Esophagus muscularis mucosa (tissue), 4 donors: Measurements from ENCODE around the gene LSMEM2. TPM values are rescaled to one million over a fixed set of nuclear protein-coding genes. Genes with fewer than 3 reads are reported as not detected.

Experiments used
- DNase-seq: peaks from one replicate; pipeline ENCODE4 v3.0.0-alpha.2; 2017; ENCODE audit errors: extremely low spot score
- H3K27ac ChIP-seq, 4 donors: fragments of 200-600 bp; sonication (generic); replicated peaks in 1 of 4; 1 replicate in 3 of 4; 2 replicates in 1 of 4; pipeline ENCODE4 v1.5.1; 2016 to 2019; ENCODE audit warnings: mild to moderate bottlenecking in 1 of 4
- H3K27me3 ChIP-seq, 4 donors: fragments of 200-600 bp; sonication (generic); one replicate each; pipeline versions ENCODE4 v1.5.1 to v1.6.0; 2016 to 2019
- H3K36me3 ChIP-seq, 4 donors: fragments of 200-600 bp; sonication (generic); one replicate each; pipeline ENCODE4 v1.5.1; 2016 to 2019
- H3K4me1 ChIP-seq, 4 donors: fragments of 200-600 bp; sonication (generic); one replicate each; pipeline ENCODE4 v1.5.1; 2016 to 2019
- H3K4me3 ChIP-seq, 4 donors: fragments of 200-600 bp; sonication (generic); 1 replicate in 2 of 4; 2 replicates in 2 of 4; pipeline ENCODE4 v1.5.1; 2016 to 2019; ENCODE audit warnings: mild to moderate bottlenecking in 4 of 4, moderate library complexity in 1 of 4
- H3K9me3 ChIP-seq, 4 donors: fragments of 200-600 bp; sonication (generic); 1 replicate in 3 of 4; 2 replicates in 1 of 4; pipeline ENCODE4 v1.5.1; 2016 to 2019
- EP300 ChIP-seq: sonication (generic); formaldehyde crosslinking; IDR thresholded peaks from one replicate; pipeline ENCODE4 v1.6.1; 2017; ENCODE audit warnings: antibody characterized with exemption
- POLR2A ChIP-seq: fragments of 450-650 bp; IDR thresholded peaks from one replicate; pipeline ENCODE4 v1.6.1; 2017; ENCODE audit warnings: antibody characterized with exemption, moderate library complexity, mild to moderate bottlenecking, low read depth
- POLR2AphosphoS5 ChIP-seq, 2 donors: sonication (generic); formaldehyde crosslinking; IDR thresholded peaks; one replicate each; pipeline ENCODE4 v1.6.1; 2017; ENCODE audit warnings: antibody characterized with exemption in 2 of 2
- WGBS: methylation state at CpG from one replicate; pipeline ENCODE4 v1.1.5; 2018; 5-methylcytosine and 5-hydroxymethylcytosine counted together
- intact Hi-C: fragments of 100-400 bp; cut with DNase I; formaldehyde crosslinking; loops from one replicate; pipeline ENCODE4 v1.15.1; 2023
- total RNA-seq, 4 donors: library from RNA; depleted of rRNA; stranded (reverse); fragments of >200 nt; gene quantifications; one replicate each; pipeline versions ENCODE4 v1.1.0 to v1.2.1, GENCODE V29; 2016
- TF ChIP-seq, protein P1 (sequence below), 3 experiments: fragments of 200-600 bp in 2 of 3; fragments of 450-650 bp in 1 of 3; sonication (generic) in 2 of 3; IDR thresholded peaks; one replicate each; pipeline ENCODE4 v1.5.1; 2017 to 2019; ENCODE audit warnings: antibody characterized with exemption in 3 of 3, mild to moderate bottlenecking in 2 of 3, moderate library complexity in 1 of 3

Gene LSMEM2
- total RNA-seq, 4 donors from 2014 or later, result not detected

DNA sequence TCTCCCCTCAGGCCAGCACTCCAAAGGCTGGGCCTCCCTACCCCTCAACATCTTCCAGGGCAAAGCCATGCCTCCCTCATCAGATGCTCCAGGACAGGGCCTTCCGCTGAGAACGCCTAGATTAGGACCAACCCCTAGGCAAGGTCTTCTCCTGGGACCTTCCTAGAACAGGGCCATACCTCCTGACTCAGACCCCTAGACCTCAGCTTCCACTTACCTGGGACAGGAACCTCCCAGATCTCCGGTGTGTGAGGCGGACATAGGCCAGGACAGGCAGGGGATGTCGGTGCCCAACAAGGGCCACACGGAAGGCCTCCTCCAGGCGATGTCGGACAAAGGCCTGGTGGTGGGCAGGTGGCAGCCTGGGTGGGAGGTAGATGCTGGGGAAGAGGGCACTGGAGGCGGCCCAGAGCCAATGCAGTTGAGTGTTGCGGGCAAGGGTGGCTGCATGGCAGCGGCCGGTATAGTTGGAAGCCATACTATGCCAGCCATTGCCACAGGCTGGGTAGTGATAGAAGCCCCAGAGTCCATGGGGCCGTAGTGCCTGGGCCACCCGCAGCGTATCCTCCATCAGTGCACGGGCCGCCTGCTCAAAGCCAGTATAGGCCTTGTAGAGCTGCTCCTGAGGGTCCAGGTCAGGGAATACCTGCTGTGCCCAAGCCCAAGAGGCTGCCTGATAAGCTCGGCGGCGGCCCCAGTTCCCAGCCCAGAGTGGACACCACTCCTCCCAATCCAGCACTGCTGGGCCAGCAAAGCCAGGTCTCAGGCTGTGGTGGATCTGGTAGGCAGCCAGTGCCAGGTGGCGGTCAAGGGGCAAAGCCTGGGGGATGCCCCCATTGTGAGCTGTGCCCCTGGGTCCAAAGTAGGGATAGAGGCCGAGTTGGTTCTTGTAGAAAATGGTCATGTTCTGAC, 15.9 kb downstream of the LSMEM2 start:
- TF ChIP-seq EP300, result no peak
- TF ChIP-seq, protein P1, sequence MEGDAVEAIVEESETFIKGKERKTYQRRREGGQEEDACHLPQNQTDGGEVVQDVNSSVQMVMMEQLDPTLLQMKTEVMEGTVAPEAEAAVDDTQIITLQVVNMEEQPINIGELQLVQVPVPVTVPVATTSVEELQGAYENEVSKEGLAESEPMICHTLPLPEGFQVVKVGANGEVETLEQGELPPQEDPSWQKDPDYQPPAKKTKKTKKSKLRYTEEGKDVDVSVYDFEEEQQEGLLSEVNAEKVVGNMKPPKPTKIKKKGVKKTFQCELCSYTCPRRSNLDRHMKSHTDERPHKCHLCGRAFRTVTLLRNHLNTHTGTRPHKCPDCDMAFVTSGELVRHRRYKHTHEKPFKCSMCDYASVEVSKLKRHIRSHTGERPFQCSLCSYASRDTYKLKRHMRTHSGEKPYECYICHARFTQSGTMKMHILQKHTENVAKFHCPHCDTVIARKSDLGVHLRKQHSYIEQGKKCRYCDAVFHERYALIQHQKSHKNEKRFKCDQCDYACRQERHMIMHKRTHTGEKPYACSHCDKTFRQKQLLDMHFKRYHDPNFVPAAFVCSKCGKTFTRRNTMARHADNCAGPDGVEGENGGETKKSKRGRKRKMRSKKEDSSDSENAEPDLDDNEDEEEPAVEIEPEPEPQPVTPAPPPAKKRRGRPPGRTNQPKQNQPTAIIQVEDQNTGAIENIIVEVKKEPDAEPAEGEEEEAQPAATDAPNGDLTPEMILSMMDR (IDR thresholded peaks at IDR 0.05), result no peak
- TF ChIP-seq POLR2AphosphoS5 (IDR thresholded peaks at IDR 0.05), result no peak
- no peak for TF ChIP-seq POLR2A
- intact Hi-C loops, result no loop called here
- Histone ChIP-seq H3K4me1 (peaks cover 33 to 55% (median 44%) of the 10 kb centered on the region in 4 donors), H3K4me3 (no peak overlapping the region), H3K27me3 (no peaks in the 10 kb centered on the region), H3K27ac (no peak overlapping the region), H3K9me3 (no peaks in the 10 kb centered on the region), H3K36me3 (peaks cover 8 to 17% (median 9%) of the 10 kb centered on the region in 4 donors)
- DNase-seq, result no peak
- 92% methylated on average over 22 of the region's 22 CpGs for WGBS

DNA sequence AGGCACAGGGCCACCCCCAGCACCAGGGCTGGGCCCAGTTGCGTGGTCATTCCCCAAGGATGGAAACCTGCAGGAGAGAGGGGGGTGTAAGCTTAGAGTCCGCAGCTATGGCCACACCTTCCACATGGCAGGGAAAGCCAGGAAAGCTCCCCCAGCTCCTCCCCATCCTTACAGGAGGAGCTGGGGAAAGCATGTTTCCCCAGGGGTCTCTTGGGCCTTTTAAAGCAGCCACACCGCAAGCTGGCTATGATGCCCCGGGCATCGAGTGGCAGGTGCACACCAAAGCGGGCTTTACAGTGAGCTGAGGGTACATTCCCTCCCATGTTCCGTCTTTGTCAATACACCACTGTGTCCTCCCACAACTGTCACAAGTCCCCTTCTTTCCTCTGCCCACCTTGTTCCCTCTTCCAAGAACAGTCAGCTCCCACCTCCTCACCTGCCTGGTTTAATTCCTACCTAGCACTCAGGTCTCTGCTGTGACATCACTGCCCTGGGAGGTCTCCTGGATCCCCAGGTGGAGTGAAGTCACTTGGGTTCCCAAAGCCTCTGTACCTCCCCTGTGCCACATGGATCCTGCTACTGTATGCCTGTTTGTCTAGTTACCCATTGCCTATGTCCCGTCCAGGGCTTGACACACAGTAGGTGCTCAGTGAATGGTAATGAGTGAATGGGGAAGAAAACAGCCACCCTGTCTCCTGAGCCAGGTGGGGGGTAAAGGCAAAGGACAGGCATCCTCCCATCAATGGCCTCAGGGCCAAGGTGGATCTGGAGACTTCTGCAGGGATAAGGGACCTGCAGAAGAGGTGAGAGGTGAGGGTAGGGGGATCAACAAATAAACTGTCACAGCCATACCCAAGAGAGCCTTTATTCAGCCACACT, 16.9 kb downstream of the LSMEM2 start:
- Histone ChIP-seq H3K9me3 (no peaks in the 10 kb centered on the region), H3K4me3 (no peak overlapping the region), H3K4me1 (peaks cover 40 to 55% (median 47%) of the 10 kb centered on the region in 4 donors), H3K27me3 (no peaks in the 10 kb centered on the region), H3K36me3 (peaks cover 0 to 9% (median 0%) of the 10 kb centered on the region in 4 donors), H3K27ac (no peak overlapping the region)
- intact Hi-C loops, result no loop called here
- TF ChIP-seq POLR2AphosphoS5 (IDR thresholded peaks at IDR 0.05), result no peak
- no peak for TF ChIP-seq POLR2A
- TF ChIP-seq EP300, result no peak
- TF ChIP-seq, protein P1 (IDR thresholded peaks at IDR 0.05), result no peak
- DNase-seq, result no peak
- WGBS, result 82% methylated on average over 6 of the region's 8 CpGs

DNA sequence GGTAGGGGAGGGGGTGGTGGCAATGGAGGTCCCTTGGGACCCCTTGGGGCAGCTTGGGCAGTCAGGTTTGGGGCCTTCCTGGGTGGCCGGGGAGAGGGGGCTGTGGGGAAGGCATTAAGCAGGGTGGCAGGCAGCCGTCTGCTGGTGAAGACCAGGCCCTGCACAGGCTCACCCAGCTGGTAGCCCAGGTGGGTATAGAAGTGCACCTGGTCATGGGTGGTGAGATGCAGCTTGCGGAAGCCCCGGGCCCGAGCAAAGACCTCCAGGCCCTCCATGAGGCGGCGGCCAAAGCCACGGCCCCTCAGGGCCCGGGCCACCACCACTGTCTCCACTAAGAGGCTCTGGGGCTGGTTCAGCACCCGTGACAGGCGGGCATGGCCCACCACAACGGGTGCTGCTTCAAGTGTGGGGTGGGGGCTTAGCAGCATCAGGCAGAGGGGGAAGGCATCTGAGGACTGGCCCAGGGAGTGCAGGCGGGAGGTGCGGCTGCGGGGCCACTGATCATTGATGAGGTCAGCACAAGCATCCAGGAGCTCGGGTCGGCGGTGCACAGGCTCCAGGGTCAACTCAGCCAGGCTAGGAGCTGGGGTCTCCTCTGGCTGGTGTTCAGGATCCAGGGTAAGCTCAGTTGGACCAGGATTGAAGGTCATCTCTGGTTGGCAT, 18.0 kb downstream of the LSMEM2 start:
- intact Hi-C loops, result no loop called here
- H3K4me1 ChIP-seq, result peaks cover 35 to 49% (median 43%) of the 10 kb centered on the region in 4 donors
- TF ChIP-seq, protein P1 (IDR thresholded peaks at IDR 0.05), result no peak
- TF ChIP-seq POLR2A (no peak), EP300 (no peak), POLR2AphosphoS5 (IDR thresholded peaks at IDR 0.05) (no peak)
- no peaks in the 10 kb centered on the region for H3K27me3 ChIP-seq
- DNase-seq, result no peak
- H3K9me3 ChIP-seq, result no peaks in the 10 kb centered on the region
- H3K27ac ChIP-seq, result no peak overlapping the region
- 95% methylated on average over 7 of the region's 18 CpGs for WGBS
- no peak overlapping the region for H3K4me3 ChIP-seq
- H3K36me3 ChIP-seq, result peaks cover 0 to 9% (median 0%) of the 10 kb centered on the region in 4 donors

DNA sequence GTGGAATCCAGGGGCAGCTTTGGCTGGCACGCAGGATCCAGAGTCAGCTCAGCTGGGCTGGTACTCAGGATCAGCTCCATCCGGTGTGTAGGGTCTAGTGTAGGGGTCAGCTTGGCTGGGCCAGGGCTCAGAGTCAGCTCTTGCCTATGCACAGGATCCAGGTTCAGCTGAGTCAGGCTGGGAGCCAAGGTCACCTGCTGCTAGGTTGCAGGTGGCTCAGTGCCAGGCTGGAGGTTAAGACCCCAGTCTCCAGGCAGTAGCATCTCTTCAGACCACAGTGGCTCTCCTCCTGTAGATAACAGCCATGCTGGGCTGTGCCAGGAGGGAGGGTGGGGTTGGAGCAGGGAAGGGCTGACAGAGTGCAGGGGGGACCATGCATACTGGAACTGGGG, 18.5 kb downstream of the LSMEM2 start:
- 100% methylated on average over 2 of the region's 2 CpGs for WGBS
- peaks cover 35 to 51% (median 47%) of the 10 kb centered on the region in 4 donors for H3K4me1 ChIP-seq
- DNase-seq, result no peak
- H3K27ac ChIP-seq, result peak overlapping the region in 1 of 4 donors; percentile 92
- no peaks in the 10 kb centered on the region for H3K9me3 ChIP-seq
- no peak for TF ChIP-seq EP300
- TF ChIP-seq POLR2A, result no peak
- TF ChIP-seq, protein P1 (IDR thresholded peaks at IDR 0.05), result no peak
- no peak for TF ChIP-seq POLR2AphosphoS5 (IDR thresholded peaks at IDR 0.05)
- no peak overlapping the region for H3K4me3 ChIP-seq
- peaks cover 0 to 9% (median 0%) of the 10 kb centered on the region in 4 donors for H3K36me3 ChIP-seq
- intact Hi-C loops, result no loop called here
- no peaks in the 10 kb centered on the region for H3K27me3 ChIP-seq
